ENCODE data around the gene ARL10.

The ARL10 gene

DNA sequence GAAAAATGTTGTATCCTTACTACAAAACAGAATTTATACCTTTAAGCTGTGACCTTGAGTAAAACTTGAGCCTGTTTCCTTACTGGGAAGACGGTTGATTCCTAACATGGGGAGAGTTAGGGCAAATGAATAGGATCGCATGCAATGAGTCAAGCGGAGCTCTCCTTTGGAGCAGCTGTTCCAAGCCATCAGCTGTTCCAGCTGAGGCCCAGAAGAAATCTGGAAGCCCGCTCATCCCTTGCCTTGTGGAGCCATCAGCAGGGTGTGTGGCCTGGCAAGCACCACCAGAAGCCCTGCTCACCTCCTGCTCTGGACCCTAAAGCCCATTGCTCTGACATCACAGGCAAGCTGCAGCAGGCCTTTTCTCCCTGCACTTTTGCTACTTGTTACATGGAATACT lies 11.8 kb upstream of the ARL10 start:
- TF ChIP-seq, protein P1, sequence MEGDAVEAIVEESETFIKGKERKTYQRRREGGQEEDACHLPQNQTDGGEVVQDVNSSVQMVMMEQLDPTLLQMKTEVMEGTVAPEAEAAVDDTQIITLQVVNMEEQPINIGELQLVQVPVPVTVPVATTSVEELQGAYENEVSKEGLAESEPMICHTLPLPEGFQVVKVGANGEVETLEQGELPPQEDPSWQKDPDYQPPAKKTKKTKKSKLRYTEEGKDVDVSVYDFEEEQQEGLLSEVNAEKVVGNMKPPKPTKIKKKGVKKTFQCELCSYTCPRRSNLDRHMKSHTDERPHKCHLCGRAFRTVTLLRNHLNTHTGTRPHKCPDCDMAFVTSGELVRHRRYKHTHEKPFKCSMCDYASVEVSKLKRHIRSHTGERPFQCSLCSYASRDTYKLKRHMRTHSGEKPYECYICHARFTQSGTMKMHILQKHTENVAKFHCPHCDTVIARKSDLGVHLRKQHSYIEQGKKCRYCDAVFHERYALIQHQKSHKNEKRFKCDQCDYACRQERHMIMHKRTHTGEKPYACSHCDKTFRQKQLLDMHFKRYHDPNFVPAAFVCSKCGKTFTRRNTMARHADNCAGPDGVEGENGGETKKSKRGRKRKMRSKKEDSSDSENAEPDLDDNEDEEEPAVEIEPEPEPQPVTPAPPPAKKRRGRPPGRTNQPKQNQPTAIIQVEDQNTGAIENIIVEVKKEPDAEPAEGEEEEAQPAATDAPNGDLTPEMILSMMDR (IDR thresholded peaks at IDR 0.05; ENCODE audit: low read depth, low read length) = no peak
- no peak overlapping the region for H3K4me3 ChIP-seq (ENCODE audit: low read depth, low read length)

DNA sequence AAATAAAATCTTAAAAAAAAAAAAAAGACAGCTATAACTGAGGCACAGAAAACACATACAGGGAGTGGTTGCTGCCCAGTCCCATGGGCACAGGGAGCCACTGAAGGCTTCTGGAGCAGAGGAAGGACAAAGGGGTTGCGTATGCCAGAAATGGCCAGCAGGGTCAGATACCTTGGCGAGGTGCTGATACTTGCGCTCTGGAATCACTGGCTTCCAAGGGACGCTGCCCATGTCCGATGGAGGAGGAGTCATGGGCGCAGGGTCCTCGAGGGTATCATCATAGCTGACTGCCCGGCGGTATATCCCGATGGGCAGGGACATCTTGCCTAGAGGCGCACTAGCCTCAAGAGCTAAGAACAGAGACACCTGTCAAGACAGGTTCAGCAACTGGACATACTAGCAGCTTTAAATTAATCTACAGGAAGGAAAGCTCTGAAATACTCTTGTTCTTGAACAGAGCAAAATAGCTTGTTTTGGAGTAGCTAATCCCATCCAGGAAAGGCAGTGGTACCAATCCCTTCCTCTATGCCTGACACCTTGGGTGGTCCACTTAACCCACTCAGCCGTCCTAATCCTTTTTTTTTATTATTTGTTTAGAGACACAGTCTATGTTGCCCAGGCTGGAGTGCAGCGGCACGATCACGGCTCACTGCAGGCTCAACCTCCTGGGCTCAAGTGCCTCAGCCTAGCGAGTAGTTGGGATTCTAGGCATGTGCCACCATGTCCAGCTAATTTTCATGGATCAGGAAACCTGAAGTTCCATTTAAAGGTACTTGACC lies 9.7 kb upstream of the ARL10 start:
- no peak overlapping the region for H3K4me3 ChIP-seq (ENCODE audit: low read depth, low read length)
- TF ChIP-seq, protein P1 (IDR thresholded peaks at IDR 0.05; ENCODE audit: low read depth, low read length) = no peak

DNA sequence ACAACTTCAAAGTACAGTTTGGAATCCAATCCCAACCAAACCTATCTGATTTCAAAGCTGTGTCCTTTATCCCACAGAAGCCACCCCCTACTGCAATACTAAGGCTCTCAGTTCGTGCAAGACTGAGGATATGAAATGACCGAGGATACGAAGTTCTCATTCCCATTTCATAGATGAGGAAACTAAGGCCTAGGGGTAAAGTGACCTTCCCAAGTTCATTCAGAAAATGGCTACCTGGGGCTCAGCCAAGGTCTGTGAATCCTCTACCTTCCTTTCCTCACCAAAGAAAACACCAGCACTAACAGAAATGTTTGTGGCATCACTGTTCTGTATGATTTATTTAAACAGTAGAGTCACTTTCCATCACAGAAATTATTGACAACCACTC lies 9.1 kb upstream of the ARL10 start:
- no peak overlapping the region for H3K4me3 ChIP-seq (ENCODE audit: low read depth, low read length)
- TF ChIP-seq, protein P1 (IDR thresholded peaks at IDR 0.05; ENCODE audit: low read depth, low read length) = no peak

DNA sequence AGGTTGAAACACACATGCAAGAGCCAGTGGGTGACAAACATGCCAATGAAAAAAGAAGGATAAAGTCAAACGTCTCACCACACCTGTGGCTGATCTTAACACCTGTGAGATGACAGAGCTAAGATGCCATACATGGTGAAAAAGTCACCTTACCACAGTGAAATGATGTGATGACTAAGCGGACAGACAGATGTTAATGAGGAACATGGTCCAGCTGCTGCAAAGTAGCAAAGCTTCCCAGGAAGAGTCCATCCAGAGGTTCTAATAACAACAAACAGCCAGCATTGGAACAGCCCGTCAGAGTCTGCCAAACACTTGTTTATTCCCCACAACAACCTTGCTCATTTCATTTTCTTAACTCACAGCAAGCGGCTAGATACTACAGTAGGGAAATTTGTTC lies 5.6 kb upstream of the ARL10 start:
- TF ChIP-seq, protein P1 (IDR thresholded peaks at IDR 0.05; ENCODE audit: low read depth, low read length) = no peak
- H3K4me3 ChIP-seq (ENCODE audit: low read depth, low read length) = 0 out of 2 replicates have a peak overlapping the region, but pooled peaks have one; percentile 14

DNA sequence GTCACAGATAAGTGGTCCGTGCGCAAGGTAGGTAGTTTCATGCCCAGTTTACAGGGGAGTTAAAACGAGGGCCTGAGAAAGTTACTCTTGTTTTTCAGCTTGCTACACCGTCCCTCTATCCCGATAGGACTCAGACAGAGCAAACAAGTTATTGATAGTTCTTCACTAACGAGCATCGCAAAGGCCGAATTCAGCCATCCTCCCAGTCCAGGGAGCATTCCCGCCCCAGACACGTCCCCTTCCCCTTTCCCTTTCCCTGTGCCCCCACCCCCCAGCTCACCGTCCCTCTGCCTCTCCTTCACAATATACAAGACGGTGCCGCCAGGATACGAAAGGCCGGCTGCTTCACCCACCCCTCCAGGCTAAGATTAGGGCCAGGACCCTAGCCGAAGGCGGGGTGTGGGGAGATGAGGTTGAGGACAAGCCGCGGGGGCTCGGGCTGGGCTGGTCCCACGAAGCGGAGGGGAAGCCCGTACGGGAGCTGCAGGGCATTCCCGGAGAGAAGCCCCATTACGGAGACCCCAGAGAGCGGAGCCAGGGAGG lies 4.3 kb upstream of the ARL10 start:
- H3K4me3 ChIP-seq (ENCODE audit: low read depth, low read length) = peak overlapping the region; percentile 96
- TF ChIP-seq, protein P1 (IDR thresholded peaks at IDR 0.05; ENCODE audit: low read depth, low read length) = no peak

DNA sequence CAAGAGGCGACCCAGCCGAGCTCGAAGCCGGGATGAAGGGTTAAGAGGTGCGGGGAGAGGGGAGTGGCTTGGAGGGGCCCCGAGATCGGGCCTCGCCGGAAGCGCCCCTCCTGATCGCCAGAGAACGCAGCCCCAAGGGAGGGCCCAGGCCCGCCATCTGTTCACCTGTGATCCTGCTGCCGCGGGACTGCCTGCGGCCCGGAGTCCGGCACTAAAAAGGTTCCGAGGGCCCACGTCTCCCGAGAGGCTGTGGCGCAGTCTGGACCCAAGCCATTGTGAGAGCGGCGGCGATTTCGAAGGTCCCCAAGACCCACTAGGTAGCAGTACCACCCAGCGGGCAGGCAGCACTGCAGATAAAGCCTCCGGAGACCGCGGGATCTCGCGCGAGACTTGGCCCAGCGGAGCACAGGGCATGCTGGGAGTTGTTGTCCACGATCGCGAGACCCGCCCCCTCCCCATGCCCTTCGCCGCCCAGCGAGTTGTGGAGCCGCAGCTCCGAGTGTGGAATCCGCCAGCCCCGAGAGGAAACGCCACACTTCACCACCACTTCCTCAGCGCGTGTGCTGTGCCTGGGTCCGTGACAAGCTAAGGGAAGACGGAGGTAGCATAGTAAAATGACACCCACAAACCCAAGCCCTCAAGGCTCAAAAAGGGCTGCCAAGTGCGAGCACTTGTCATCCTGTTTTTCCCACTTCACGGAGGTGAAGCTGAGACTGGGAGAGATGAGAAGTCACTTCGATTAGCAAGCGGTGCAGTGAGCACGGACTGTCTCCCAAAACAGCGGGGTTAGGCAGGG lies 3.7 kb upstream of the ARL10 start, which contains the start of gene KIAA1191:
Gene KIAA1191, minus strand, starts transcription at position 328 of the 796 bp plus-strand sequence. CDS start 2,256 bp downstream, outside the sequence.
- TF ChIP-seq, protein P1 (IDR thresholded peaks at IDR 0.05; ENCODE audit: low read depth, low read length) = no peak
- peak within 1 kb of the TSS; percentile 96 for H3K4me3 ChIP-seq (ENCODE audit: low read depth, low read length)

DNA sequence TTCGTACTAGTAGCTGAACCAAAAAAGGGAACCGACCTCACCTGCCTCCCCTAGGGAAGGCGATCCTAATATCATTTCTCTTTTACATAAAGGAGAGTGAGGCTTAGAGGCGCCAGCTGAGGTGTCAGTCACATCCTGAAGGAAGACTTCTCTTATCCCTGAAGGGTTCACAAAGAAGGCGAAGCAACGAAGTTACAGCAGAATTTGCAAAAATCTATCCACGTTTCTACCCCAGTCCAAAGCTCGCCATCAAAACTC lies 3.1 kb upstream of the ARL10 start:
- TF ChIP-seq, protein P1 (IDR thresholded peaks at IDR 0.05; ENCODE audit: low read depth, low read length) = no peak

More for the DNA sequence above, 3.1 kb upstream of the ARL10 start:
- H3K4me3 ChIP-seq (ENCODE audit: low read depth, low read length) = peak overlapping the region; percentile 96

Data from WI38 (cell line).